ENCODE measurements around the gene ATP2C2.

DNA sequence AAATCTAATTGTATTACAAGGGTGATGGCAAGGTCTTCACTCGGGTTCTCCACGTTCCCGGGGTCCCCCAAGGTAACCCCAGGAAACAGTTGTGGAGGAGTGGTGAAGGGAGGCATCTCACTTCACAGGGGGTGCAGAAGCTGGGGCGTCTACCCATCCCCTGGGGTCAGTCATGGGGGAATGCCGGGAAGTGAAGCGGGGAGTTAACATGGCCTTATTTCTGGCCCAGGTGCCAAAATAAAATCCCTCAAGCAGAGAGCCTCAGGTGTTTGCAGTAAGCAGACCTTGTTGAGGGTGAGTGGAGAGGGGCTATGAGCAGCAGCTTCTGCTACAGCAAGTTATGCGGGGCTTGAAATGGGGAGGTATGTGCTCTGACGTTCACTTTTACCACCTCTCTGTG, 9.0 kb upstream of the ATP2C2 start:
- no peak for TF ChIP-seq GRHL2 (CRISPR knock-in tag; IDR thresholded peaks at IDR 0.05; ENCODE audit: insufficient replicate concordance, severe bottlenecking)
- TF ChIP-seq, protein P1, sequence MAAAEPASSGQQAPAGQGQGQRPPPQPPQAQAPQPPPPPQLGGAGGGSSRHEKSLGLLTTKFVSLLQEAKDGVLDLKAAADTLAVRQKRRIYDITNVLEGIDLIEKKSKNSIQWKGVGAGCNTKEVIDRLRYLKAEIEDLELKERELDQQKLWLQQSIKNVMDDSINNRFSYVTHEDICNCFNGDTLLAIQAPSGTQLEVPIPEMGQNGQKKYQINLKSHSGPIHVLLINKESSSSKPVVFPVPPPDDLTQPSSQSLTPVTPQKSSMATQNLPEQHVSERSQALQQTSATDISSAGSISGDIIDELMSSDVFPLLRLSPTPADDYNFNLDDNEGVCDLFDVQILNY (CRISPR knock-in tag; IDR thresholded peaks at IDR 0.05), result no peak

Data from WTC11 (cell line).